GM18526 (cell line): ENCODE data around the gene CATSPERZ.

ENCODE experiments used
- POLR2A ChIP-seq: IDR thresholded peaks from 3 replicates; pipeline ENCODE4 v1.6.1; 2011; ENCODE audit not compliant: insufficient read length; ENCODE audit errors: extremely low read depth

CATSPERZ gene

DNA sequence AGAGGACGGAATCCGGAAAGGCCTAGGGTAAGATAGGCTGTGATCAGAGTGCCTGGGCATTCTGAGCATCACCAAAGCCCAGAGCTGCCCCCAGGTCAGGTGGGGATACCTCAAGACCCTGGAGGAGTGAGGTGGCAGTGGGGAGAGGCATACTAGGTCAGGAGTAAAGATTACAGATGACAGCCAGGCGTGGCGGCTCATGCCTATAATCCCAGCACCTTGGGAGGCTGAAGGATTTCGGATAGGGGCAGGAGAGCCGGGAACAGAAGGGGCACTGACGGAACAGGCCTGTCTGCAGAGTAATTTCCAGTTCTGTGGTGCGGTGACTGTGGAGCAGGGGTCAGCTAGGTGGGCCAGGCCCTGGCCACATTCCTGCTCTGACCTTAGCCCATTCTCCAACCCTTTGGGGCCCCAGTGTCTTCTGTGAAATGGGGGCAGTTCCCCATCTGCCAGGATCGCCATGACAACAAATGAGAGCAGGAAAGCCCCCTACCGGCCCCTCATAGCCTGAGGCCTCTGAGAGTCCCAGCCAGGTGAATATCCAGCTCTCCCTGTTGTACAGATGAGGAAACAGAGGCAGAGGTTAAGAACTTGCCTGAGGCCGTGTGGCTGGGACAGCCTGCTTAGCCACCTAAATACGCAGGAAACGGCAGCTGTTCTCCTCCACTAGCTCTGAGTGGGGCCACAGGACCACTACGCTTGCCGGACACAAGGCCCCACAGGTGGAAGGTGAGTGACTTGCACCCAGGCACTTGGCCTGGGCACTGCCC lies 24.9 kb upstream of the CATSPERZ start:
- no peak for TF ChIP-seq POLR2A

DNA sequence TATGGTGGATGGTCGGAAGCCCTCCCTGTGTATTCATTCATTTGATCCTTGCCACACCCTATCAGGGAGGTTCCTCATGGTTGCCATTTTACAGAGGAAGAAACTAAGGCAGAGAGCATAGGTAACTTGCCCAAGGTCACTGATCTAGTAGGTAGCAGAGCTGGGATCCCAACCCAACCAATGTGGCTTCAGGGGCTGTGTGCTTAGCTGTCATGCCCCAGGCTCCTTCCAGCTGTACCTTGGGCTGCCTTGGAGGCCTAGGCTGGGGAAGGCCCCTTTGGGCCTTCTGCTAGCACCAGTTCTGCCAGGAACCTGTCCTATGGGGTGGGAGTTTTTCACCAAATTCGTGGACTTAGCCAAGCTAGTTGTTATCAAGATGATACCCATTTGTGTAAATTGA lies 24.3 kb upstream of the CATSPERZ start:
- no peak for TF ChIP-seq POLR2A

DNA sequence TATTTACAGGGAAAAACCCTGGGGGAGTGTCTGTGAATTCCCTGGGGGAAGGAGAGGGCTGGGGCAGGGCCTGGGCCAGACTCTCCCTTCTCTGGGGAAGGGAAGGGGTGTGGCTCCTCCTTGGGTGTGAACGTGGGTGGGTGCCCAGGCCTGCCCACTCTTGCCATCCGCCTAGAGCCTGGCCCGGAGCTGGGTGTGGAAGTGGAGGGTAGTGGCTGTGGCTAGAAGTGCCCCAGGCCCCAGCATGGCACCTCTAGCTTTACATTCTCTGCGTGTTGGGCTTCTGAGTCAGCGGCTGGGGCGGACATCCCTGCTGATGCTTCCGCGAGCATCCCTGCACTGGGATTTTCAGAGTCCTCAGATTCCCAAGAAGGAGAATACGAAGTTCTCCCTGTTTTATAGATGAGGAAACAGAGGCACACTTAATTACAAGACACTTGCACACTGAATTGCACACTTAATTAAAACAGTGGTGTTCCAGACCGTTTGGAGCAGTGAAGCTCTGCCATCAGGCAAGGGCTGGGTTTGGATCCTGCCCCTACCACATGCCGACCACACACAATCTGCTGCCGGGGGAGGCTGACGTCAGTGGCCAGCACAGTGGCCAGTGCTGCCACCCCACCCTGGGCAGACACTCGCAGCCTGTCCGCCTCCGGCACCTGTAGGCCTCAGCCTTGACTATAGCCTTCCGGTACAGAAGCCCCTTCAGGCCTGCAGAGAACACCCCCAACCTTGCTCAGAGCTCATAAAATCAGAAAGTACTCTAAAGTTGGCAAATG lies 23.3 kb upstream of the CATSPERZ start:
- TF ChIP-seq POLR2A = no peak

DNA sequence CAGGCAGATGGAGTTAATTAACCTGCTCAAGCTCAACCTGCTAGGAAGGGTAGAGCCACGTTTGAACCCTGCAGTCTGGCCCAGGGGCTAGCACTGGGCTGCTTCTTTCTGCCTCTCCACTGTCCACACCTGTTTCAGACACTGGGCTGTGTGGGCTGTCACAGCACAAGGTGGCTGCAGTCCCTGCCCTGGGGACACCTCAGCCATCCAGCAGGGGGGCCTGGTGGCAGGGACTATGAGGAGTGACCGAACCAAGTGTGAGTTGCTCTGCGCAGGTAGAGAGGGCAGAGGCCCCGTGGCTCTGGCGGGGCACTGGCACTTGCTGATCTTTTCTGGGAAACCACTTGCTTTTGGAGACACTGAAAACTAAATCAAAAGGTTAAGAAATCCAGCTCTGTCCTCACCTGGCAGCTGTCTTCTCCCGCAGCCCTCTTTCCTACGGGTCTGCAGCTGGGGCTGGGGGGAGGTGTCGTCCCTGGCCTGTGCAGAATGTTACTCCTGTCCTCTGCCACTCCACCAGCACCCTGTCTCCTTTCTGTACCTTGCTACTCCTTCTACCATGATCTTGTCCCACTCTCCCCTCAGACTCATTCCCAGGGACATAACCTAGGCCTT lies 21.5 kb upstream of the CATSPERZ start:
- TF ChIP-seq POLR2A = no peak

DNA sequence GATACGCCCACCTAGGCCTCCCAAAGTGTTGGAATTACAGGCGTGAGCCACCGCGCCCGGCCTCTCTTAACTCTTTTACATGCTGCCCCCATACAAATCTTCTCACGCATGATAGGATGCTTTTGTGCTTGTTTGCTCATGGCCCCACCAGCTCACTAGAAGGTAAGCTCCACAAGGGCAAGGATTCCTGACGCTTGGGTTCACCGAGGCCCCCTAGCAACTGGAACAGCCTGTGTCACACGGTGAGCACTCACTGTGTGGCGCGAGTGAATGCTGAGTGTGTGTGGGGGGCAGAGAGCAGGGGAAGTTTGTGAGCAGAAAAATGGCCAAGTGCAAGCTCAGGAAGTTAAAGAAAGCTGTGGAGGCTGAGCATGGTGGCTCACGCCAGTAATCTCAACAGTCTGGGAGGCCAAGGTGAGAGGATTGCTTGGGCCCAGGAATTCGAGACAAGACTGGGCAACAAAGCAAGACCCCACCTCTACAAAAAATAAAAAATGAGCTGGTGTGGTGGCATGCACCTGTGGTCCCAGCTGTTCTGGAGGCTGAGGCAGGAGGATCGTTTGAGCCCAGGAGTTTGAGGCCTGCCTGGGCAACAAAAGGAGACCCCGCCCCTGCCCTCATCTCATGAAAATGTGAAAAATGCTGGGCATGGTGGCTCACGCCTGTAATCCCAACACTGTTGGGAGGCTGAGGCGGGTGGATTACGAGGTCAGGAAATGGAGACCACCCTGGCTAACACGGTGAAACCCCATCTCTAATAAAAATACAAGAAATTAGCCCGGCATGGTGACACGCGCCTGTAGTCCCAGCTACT lies 18.0 kb upstream of the CATSPERZ start:
- no peak for TF ChIP-seq POLR2A

DNA sequence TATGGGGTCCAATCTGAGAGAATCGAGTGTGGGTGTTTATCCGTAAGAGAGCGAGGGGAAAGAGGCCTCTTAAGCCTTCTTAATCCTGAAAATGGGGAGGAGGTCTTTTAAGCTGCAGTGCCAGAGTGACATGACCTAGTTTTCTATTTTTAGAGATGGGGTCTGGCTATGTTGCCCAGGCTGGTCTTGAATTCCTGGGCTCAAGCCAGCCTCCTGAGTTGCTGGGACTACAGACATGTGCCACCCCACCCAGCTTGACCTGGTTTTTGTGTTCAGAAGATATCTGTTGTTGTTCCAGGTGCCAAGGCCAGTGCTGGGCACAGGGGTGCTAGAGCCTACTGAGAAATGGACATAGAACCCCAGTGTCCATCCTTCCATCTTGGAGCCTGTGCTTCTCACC lies 17.1 kb upstream of the CATSPERZ start:
- no peak for TF ChIP-seq POLR2A

DNA sequence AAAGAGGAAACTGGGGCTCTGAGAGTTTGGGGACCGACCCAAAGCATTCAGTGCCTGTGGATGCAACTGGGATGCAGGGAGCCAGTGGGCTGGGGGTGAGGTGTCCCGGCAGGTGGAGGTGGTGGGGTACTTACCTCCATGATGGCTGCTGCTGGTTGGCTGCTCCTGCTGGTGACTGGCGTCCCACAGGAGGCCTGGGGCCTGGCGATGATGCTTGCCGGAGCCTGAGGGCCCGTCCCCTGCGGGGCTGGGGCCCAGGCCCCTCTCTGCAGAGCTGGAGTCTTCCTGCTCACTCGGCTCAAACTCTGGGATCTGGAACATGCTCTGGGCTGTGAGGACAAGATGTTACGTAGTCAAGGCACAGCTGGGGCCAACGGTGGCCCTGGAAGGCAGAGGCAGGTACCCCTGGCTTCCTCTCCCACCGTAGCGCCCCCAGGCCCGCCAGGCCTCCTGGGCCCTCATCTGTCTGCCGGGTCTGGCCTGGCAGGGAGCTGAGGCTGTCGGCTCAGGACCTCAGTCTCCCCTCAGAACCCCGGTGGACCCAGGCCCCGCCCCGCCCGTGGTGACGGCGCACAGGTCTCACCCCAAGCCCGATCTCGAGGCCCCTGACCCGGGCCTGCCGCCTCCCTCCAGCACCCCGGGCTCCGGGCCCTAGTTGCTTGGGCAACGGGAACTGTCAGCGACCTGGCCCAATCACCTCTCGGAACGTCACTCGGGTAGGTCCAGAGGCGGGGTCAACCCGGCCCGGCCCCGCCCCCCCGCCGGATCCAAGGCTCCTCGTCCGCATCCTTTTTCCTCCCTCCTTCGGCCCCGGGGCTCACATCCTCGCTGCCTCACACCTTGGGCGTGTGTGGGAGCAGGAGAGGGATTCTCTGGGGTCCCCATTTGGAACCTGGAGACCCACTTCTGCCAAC lies 15.9 kb upstream of the CATSPERZ start, which contains the start of gene BAD:
Gene BAD, minus strand, starts transcription at position 618 of the 914 bp plus-strand sequence. Its CDS starts 297 bp downstream, at position 321.
- TF ChIP-seq POLR2A = peak; percentile 59

DNA sequence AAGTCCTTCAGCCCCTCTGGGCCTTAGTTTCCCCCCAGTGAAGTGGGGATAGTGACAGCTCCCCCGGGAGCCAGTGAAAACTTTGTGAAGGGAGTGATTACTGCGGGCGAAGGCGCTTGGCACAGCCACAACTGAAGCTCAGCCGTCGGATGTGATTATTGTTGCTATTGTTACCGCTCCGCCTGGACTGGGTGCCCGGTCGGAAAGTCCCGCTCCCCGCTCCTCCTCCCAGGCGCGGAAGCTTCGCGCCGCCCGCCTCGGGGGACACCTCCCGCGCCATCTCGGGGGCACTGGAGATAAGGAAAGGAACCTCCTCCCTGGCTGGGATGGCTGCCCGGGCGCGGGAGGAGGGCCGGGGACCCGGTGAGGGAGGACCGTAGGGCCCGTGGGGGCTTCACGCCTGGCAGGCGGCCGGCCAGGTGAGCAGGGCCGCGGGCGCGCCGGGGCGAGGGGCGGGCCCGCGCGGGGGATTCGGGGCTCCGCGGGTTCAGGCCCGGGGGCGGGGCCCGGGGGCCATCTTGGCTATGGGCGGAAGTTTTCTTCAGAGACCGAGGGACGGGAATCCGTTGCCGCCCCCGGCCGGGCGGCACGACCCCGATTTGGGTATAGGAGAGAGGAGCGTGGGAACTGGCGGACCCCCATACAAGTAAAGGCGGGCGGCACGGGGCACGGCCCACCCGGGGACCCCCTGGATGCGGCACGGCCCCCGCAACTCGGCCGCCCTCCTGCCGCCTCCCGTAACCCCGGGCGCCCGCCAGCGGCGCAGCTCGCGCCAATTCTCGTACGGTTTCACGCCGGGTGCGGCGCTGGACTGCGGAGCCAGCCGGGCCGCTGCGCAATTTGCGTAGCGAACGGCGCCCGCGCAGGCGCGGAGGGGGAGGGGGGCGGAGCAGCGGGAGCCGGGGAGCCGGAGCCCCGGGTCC lies 14.9 kb upstream of the CATSPERZ start, which contains the start of gene GPR137:
Gene GPR137, plus strand, starts transcription at position 887 of the 923 bp plus-strand sequence. CDS start 677 bp downstream, outside the sequence.
- TF ChIP-seq POLR2A = peak; percentile 11

DNA sequence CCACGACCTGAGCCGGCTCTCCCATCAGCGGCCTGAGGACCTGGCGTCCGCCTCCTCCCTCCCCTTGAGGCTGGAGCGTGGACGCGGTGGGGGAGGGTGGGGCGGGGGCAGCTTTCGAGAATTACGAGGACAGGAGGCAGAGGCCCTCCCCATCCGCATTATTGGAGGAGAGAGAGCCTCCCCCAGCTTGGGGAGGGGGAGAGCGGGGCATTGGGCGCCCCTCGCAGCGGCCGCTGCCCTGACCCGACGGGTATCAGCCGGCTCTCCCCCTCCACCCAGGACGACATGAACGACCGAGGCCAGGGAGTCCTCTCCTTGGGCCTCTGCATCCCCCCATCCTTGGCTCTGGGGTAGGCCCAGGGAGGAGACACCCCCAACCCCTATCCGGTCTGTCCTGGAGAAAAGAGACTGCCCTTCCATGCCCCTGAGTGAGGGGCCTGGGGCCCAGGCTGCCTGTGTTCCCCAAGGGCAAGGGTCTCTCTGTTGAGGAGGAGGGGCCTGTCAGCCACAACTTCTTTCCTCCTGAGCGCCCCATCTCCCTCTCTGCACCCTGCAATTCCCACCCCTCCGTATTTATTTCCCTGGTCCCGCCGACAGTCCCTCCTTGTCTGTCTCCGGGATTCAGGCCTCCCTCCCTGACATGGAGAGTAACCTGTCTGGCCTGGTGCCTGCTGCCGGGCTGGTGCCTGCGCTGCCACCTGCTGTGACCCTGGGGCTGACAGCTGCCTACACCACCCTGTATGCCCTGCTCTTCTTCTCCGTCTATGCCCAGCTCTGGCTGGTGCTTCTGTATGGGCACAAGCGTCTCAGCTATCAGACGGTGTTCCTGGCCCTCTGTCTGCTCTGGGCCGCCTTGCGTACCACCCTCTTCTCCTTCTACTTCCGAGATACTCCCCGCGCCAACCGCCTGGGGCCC lies 14.0 kb upstream of the CATSPERZ start:
- TF ChIP-seq POLR2A = peak; percentile 11

DNA sequence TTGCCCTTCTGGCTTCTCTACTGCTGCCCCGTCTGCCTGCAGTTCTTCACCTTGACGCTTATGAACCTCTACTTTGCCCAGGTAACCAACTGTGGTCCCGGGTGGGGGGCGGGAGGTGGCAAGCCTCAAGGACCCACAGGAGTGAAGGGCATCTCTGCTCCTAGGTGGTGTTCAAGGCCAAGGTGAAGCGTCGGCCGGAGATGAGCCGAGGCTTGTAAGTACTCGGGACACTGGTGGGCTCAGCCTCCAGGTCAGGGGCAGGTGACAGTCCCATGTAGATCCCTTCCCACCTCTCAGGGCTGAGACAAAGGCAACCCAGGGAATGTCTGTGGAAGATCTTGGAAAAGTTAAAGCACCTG lies 13.4 kb upstream of the CATSPERZ start:
- no peak for TF ChIP-seq POLR2A

DNA sequence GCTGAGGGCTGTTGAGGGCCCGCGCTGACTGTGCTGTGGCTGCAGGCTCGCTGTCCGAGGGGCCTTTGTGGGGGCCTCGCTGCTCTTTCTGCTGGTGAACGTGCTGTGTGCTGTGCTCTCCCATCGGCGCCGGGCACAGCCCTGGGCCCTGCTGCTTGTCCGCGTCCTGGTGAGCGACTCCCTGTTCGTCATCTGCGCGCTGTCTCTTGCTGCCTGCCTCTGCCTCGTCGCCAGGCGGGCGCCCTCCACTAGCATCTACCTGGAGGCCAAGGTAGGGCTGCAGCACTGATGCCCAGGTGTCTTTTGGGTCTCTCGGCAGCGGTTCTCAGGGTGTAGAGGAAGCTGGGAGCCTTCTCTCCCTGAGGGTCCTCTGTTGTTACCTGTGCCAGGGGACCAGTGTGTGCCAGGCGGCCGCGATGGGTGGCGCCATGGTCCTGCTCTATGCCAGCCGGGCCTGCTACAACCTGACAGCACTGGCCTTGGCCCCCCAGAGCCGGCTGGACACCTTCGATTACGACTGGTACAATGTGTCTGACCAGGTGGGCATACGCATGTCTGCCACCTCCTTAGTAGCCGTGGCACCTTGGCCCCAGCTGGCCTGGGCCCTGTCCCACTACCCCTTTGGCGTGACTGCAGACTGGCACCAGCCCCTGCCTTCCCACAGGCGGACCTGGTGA lies 12.3 kb upstream of the CATSPERZ start:
- TF ChIP-seq POLR2A = no peak
